IPS-NIHi7 (cell line): ENCODE results near the gene MAML3.

Source experiments
- DNase-seq: peaks from one replicate; pipeline ENCODE4 v3.0.0; 2012; ENCODE audit warnings: mixed read lengths; ENCODE audit errors: extremely low spot score

Gene MAML3

DNA sequence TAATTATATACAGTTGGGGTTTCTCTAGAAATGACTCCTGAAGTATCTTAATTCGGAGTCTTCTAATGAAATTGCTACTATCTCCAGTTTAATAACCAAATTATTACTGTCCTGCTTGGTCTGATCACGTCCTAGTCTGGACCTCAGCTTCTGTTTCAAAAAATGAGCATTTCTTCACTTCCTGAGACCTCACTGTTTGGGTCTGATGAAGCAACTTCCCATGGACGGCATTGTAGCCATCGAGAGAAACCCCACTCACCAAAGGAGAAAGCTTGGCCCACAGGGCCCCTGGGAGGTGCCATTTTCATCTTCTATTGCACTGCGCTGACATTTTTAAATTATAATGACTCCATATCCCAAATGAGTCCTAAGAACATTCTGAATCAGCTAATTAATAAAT is 310.3 kb downstream of the MAML3 start:
- DNase-seq = no peak

DNA sequence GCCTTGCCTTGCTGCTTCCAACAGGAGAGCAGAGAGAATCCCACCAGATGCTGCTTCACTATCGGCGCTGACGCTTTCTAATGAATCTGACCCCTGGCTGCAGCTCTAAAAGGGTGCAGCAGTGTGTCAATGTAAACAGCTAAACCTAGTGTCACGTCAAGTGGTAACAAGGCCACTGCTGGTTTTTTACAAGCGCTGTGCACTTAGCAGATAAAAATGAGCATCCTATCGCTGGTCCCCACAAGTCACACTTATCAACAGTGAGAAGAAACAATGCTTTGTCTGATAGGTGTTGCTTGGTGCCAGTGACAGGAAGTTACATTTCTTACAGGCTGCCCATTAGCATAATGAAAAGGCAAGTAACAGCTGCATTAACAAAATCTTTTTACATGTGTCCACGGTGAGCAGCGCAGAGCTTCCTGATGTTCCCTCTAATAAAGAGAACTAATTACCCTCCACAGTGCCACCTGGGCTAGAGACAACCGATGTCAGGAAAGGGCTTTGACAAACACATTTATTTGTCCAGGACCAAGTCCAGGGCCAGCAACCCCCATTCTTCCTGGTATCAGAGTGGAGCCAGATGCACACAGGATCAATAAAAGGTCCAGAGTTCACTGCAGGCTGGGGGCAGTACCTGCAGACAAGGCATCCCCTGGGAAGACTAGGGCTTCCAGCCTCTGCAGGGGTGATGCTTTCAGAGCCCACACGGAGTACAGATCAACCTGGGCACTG is 312.4 kb downstream of the MAML3 start:
- no peak for DNase-seq

DNA sequence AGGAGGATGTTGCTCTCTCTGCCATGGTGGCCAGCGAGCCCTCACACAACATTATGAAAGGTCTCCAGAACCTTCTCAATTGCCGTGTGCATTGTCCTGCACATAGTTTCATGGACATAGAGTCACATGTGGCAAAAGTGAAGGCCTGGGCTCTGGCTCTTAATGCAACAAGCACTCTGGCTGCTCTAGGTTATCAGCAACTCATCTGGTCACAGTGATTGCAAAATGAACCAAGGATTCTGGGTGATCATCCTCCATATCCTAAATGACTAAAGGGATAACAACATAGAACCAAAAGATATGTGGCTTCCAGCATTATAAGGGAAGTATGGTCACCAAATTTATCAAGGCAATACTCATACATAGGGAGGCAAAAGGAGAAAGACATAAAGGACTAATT is 313.2 kb downstream of the MAML3 start:
- DNase-seq = no peak

DNA sequence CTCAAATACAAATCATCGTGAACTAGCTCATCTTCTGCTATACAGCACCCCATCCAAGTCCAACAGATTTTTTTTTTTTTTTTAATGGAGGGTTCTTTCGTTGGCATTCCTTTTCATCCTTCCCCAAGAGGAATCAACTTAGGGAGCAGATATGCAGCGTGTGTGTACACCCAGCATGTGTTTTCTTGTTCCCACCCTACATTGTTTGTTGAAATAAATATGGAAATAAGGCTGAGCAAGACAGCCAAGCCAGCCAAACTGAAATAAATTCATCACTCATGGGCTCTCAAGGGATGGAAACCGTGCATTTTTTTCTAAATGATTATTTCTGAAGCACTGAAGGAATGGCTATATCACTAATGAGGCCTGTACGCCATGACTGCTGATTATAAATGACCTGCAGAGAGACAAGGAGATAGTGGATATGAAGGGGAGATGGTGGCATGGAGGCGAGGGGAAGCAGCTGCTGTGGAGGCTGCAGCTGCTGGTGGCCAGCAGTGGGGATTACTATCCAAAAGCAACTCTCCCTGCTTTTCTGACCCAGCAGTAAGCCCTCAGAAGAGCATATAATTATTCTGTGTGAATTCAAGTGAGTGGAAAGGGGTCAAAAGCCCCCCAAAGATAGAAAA is 314.5 kb downstream of the MAML3 start:
- DNase-seq = no peak

DNA sequence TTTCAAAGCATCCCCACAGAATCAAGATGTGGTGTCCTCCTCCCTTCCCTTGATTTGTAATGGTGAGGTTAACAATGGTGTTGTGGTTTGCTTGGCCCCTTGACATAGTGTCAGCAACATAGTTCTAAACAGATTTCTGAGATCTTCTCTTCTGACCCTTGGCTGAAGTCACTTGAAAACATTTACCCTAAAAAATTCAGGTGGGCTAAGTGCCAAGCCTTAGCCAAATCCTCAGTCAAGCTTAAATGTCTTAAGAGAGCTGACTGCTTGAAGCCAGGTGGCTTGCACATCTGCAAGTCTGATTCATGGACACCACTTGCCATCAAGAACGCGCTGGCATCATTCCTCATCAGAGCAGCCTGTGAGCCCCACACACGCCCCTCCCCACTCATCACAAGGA is 315.2 kb downstream of the MAML3 start:
- DNase-seq = no peak

DNA sequence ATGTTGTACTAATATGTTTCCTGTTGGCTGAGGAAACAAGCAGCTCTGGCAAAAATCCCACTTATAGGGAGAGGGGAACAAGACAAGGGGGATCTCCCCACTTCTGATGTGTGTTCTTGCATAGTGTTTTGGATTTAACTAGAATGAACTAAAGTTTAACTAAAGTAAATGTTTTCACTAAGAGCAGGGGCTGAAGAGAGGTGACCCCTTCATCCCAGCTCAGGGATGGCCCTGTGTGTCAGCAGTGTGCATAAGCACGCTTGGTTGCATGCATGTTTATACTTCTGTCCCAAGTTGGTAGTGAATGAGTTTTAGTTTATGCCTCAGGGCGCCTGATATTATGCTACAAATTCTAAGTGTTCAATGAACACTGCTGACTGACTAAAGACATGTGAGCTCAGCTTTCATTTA is 319.0 kb downstream of the MAML3 start:
- DNase-seq = no peak

DNA sequence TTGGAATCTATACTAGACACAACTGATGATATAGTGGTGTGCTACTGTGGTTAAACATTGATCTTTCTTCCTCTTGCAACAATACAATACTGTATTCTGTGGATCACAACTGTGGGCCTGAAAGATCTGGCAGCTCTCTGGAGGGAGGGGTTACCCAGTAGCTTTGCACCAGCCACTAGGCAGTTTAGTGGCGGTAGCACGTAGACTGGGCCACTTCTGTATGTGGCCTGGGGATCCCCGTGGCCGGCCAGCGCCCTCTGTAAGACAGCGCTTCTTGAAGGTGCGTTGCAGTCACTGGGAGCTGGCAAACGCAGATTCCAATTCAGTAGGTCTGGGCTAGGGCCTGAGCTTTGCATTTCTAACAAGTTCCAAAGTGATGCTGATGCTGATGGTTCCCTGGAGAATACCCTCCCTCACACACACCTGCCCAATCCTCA is 319.7 kb downstream of the MAML3 start:
- no peak for DNase-seq

DNA sequence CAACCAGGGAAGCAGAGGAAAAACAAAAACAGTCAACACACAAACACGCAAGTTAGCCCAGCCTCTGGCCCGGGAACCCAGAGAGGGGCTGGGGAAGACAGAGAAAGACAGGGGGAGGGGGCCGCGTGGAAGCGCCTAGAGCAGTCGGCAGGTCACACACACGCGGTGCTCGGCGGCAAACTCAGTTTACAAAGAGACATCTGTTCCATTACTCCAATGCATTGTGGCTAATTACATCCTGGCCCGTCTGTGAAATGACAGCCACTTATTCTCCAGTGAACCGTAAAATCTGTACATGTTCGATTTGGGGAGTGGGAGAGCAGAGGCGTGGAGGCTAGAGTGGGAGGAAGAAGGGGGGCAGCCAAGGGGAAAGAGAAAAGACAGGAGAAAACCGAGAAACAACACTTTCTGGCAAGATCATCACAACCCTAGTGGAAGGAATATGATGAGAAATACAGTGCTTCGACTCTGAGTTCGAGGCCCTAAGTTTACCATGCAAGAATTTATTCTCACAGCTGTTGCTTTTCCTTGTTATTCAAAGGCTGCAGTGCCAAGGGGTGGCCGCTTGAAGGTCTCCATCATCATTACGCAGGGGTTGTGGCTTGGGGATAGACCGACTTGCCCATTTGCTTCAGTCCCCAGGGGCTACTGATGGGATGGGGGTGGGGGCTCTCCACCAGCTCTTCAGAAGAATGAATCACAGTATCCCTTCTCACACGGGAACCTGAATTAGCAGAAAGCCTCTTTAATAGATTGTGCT is 320.7 kb downstream of the MAML3 start:
- DNase-seq = peak; percentile 40

DNA sequence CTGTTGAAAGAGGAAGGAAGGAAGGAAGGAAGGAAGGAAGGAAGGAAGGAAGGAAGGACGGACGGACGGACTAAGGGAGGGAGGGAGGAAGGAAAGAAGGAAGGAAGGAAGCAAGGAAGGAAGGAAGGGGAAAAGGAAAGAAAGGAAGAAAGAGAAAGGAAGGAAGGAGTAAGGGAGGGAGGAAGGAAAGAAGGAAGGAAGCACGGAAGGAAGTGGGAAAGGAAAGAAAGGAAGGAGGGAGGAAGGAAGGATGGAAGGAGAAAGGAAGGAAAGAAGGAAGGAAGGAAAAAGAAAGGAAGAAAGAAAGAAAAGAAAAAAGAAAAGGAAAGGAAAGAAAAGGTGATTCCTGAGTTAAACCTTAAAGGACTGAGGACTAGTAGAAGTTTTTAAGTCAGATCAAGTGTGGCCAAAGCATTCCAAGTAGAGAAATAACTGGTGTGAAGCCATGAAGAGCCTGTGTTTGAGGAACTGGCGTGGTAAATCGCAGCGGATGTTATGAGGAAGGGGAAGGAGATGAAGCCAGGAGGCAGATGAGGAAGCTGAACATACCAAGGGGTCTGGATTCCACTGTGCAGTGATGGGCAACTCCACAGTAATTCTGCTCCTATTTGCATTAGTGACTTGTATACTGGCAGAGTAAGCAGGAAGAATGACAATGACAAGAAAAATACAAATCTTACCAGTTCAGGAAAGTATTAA is 324.9 kb downstream of the MAML3 start:
- no peak for DNase-seq

DNA sequence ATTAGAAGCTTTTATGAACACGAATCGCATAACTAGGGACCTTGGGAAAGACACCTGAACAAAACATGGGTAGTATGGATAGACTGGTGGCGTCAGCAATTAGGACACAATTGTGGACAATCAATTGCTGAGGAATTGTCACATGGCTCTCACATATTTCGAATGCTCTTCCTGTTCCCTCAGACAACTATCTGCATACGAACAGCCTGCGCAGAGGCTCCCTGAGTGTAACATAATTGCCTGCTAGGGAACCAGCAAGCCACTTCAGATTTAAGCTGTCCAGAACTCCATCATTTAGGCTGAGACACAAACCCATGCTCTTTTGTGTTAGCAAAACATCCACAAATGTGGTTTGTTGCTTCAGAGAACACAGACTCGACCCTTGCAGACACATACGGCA is 327.6 kb downstream of the MAML3 start:
- DNase-seq = no peak

DNA sequence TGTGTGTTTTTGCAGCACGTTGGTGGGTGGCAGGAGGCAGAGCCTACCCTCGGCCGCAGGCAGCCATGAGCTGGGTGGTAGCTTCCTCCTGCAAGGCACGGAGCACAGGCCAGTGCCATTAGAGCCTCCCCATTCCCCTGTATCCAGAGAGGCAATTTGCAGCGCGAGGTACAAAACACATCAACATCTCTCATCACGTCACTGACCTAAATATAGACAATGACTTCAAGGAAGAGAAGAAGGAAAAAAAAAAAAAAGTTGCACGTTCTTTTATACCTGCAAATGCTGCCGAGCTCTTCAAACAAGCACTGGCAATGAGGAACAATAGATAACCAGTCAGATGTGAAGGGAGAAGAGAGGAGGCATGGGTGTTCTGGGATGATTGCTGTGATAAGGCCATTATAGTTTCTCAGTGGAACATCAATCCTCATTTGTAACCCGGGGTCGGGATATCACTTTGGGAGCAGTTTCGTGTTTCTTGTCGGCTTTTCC is 328.4 kb downstream of the MAML3 start:
- DNase-seq = no peak

DNA sequence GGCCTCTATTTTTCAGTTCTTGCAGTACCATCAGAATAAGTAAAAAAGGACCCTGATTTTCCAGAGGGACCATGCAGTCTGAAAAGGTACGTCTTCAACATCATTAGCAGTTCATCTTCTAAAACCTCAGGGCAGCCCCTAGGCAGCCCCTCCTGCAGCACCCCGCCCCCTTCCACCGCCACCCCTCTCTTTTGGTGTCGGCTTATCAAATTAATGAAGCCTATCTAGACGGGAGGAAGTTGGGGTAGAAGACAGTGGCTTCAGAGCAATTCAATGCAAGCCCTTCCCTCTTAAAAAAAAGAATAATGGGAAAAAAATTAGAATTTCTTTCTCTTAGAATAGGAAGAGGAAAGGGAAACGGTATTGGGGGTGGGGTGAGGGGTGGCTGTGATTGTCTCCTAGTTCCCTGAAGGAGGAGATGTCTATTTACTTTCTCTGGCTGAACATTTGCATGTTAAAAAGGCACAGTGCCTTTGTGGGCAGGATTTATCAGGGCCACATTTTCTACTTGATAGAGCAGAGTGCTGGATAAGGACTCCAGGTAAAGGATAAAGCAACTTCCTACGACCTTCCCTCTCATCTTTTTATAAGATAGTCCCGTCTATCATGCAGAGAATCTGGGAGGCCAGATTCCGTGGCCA is 329.0 kb downstream of the MAML3 start:
- peak; percentile 46 for DNase-seq

DNA sequence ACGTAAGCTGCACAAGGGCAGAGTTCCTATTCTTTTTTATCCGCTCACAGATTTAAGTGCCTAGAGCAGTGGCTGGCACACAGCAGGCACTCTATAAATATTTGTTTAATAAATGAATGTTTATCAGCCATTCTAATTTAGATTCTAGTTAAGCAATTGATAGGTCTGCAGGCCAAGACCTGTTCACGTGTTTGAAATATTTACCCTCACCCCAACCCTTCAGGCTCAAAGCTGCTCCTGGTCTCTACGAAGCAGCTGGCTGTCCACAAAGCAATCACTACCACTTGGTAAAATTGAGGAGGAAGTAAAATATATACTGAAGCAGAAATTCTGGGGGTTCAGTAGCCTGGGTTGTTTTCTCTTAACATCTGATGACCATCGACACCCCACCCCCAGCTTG is 330.2 kb downstream of the MAML3 start:
- DNase-seq = no peak

DNA sequence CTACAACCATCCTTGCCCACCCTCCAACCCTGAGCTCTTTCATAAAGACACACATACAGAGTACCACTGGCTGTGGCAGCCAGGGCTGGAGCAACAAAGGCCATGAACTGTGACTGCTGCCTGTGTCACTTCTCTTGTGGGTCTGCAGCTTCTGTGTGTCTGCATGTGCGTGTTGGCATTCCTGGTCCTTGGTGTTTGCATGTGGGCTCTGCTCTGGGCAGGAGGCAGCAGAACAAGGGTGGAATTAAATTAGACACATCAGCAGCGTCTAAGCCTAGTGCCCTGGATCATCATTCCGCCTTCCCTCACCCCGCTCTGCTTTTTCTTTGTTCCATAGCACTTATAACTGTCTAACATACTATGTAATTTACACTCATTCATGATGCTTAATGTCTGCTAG is 330.6 kb downstream of the MAML3 start:
- DNase-seq = no peak

DNA sequence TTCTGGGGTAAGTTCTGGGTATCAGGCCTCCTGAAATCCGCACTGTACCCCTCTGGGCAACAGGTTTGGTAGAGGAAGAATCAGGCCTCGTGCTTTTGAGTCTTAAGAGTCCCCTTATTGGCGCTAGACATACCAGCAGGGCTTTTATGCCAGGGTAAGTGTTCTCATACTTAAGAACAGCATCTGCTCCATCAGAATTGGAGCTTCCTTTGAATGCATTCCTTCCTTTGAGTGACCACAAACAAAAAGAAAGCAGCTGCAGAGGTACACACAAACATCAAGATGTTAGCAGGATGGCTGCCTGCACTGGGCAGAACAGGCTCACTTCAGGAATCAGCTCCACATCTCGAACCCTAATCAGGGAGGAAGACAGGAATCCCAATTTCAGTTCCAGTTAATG is 331.6 kb downstream of the MAML3 start:
- DNase-seq = no peak

DNA sequence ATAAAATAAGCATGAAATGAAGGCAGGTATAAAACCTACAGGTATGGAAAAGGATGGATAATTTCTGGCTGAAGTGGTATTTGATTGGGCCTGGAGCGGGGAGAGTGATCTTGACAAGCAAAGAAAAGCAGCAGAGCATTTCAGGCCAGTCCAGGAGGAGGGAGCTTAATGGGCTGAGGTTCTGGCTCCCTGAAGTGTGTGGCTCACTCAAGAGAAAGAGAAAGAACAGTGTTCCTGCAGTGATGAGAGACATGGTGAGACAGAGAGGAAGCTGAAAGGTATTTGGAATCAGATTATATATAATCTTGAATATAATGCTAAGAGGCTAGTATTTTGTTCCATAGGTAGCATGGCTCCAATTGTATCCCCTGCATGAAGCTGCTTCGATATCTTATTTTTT is 334.9 kb downstream of the MAML3 start:
- no peak for DNase-seq

DNA sequence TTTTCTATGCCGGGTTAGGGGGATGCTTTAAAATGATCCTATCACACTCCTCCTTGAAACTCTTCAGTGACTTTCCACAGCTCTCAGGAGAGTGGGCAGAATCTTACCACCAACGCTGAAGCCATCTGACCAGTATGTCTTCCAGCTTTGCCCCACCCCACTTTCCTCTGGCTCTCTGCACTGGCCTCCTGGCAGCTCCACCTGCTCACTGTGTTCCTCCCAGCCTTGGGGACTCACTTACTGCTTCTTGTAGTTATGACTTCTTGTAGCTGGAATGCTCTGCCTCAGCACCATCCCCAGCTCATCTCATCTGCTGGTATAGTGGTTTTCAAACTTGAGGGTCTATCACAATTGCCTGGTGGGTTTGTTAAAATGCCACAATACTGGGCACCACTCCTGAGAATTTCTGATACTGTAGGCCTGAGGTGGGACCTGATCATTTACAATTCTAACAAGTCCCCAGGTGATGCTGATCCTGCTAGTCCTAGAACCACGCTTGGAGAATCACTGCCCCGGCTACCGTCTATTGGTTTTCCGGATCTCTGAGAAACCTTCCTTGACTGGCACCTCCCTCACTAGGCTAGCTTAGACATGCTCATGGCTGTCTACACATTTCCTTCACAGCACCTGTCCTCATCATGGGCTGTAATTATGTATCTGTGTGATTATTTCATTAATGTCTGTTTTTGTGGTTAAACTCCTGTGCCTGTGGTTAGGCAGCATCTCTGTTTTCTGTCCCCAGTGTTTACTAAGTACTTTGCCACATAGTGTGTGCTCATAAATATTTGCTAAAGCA is 336.1 kb downstream of the MAML3 start:
- no peak for DNase-seq

DNA sequence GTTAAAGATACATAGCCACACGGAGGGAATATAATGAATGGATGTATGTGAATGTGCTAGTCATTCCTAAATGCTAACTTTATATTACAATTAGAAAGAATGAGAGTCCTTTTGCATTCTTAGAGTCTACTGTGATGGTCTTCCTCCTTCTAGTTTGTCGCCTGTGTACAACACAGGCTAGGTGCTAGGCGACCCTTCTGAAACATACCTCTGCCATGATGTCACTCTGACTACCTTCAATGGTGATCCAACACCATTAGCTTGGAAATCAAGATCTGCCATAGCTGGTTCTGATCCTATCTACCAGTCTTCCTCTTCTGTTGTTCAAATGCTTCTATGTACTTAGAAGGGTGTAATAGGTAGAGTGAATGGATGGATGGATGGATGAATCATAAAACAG is 337.1 kb downstream of the MAML3 start:
- DNase-seq = no peak

DNA sequence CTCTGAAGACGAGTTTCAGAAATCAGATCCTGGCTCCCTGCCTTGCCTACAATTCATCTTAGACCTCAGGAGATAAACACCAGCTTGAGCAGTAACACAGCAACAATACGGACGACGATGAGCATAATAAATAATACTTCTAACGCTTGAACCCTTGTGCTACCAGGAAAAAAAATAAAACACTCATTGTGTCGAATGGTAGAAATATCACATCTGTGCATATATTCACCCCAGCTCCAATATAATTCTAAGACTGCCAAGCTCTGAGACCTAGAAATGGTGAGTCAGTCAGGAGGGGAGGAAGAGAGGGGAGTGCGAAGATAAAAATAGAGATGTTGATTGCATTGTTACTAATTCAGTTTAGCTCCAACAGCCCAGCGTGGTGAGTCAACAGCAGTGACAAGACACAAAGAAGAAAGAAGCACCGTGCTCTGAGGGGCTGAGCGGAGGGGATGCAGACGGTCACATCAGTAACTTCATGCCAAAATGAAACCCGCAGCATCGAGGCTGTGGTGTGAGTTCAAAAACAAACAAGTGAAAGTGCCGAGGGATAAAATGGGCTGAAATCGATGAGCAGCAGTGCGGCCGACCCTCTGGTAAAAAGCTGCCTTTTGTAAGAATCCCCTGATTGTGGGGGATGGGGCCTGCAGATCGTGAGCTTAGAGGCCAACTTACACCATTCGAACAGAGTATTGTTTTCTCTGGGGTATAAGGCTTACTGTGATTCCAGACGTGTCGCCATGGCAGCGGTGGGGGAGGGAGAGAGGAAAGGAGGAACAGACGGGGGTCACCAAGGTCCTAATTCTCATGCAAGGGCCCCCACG is 338.0 kb downstream of the MAML3 start:
- DNase-seq = peak; percentile 63
